Measurements from ENCODE around the gene PIMREG. TPM values are rescaled to one million over a fixed set of nuclear protein-coding genes. Genes with fewer than 3 reads are reported as not detected.

The PIMREG gene, protein sequence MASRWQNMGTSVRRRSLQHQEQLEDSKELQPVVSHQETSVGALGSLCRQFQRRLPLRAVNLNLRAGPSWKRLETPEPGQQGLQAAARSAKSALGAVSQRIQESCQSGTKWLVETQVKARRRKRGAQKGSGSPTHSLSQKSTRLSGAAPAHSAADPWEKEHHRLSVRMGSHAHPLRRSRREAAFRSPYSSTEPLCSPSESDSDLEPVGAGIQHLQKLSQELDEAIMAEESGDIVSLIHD
- 43.4 to 49.9 TPM (median 45.9 TPM) in 5 replicates for total RNA-seq (2022; extraction: Qiagen RNA extraction; ENCODE audit: low read depth)

DNA sequence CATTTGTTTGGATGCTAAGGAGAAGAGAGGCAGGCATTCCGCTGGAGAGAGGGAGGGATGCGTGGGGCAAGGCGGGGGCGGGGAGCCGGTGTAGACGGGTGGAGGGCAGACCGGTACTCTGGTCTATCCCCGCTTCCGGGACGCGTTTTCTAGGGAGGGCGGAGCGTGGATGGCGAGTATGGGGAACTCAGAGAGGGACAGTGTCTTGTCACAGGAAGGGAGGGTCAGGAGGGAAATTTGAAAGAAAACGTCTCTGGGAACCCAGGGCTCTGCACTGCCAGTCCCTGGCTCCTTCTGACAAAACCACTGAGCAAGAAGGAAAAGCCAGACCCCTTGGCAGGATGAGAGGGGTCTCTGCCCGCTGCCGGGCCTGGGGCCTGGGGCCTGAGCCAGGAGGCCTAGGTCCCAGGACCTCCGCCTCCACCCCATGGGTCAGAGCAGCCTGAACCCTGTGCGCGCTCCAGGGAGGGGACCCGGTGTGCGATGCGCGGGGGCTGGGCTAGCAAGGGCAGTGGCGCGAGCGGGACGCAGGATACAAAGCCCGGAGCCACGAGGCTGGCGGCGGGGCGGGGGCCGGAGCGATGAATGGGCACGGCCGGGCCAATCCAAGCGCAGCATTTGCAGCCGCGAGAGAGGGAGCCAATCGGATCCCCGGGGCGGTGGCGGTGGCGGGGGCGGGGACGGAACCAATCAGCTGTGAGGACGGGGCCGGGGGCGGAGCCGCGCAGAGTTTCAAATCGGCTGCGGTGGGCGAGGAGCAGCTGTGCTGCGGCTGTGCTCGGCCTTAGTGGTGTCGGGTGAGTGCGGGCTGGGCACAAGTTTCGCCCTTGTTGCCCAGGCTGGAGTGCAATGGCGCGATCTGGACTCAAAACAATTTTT lies at the start of gene PIMREG:
Gene PIMREG (plus strand): TSS at position 764 of the 879 bp plus-strand sequence. CDS start 656 bp downstream, outside the sequence.

DNA sequence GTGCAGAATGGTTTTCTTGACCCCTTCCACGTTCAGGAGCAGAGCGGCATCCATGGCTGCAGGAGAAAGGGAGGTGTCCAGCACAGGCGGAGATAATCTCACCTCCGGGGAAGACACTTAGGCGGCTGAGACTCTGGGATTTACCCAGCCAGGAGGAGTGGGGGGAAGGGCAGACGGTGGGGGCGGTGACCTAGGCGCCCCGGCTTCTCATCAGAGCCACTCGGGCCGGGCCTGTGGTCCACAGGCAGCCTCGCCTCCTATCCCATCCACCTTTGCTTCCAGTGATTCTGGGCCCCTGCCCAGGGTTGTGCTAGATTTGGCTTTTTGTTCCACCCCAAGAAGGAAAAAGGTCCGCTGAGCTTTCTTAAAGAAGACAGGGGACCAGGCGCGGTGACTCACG lies 9.2 kb upstream of the PIMREG start, which contains the start of gene AIPL1:
Gene AIPL1 (minus strand): TSS at position 71 of the 400 bp plus-strand sequence. CDS start 17 bp downstream, at position 54.

Other genes starting within 250 kb of the PIMREG start
- not detected in 5 replicates for gene AIPL1, start 9.3 kb upstream of the PIMREG start, total RNA-seq (2022; extraction: Qiagen RNA extraction; ENCODE audit: low read depth)
- 1.7 to 2.4 TPM (median 1.9 TPM) in 5 replicates for gene PITPNM3, start 112.1 kb downstream of the PIMREG start, total RNA-seq (2022; extraction: Qiagen RNA extraction; ENCODE audit: low read depth)
- gene KIAA0753, start 196.3 kb downstream of the PIMREG start, total RNA-seq (2022; extraction: Qiagen RNA extraction; ENCODE audit: low read depth): 16.8 to 24.3 TPM (median 18.3 TPM) in 5 replicates
- gene TXNDC17, start 196.6 kb downstream of the PIMREG start, total RNA-seq (2022; extraction: Qiagen RNA extraction; ENCODE audit: low read depth): 401 to 482 TPM (median 422 TPM) in 5 replicates
- gene MED31, start 207.2 kb downstream of the PIMREG start, total RNA-seq (2022; extraction: Qiagen RNA extraction; ENCODE audit: low read depth): 21.8 to 41.4 TPM (median 33.2 TPM) in 5 replicates
- 2.3 to 3.1 TPM (median 2.9 TPM) in 5 replicates for gene C17orf100, start 207.3 kb downstream of the PIMREG start, total RNA-seq (2022; extraction: Qiagen RNA extraction; ENCODE audit: low read depth)